A549 (cell line): ENCODE results near the gene ACTRT2.

ENCODE experiments used
- CEBPB ChIP-seq, 2 experiments: fragments of >200 bp in 1 of 2; sonication (Bioruptor Twin) in 1 of 2; formaldehyde crosslinking in 1 of 2; IDR thresholded peaks; 2 replicates each; pipeline ENCODE4 v1.6.1; 2012 to 2016
- CHD4 ChIP-seq: fragments of 200-600 bp; sonication (generic); IDR thresholded peaks from 2 replicates; pipeline ENCODE4 v1.6.1; 2016; ENCODE audit warnings: antibody characterized with exemption, mild to moderate bottlenecking, borderline replicate concordance
- CTCF ChIP-seq: fragments of >200 bp; sonication (Bioruptor Twin); formaldehyde crosslinking; IDR thresholded peaks from 3 replicates; pipeline ENCODE4 v1.5.1; 2016
- E2F6 ChIP-seq: IDR thresholded peaks from 2 replicates; pipeline ENCODE4 v1.6.1; 2012; ENCODE audit warnings: low read depth, borderline replicate concordance
- EP300 ChIP-seq, 2 experiments: fragments of >200 bp; sonication (Bioruptor Twin); formaldehyde crosslinking; IDR thresholded peaks; 2 replicates in 1 of 2; 3 replicates in 1 of 2; pipeline ENCODE4 v1.6.1; 2016 to 2017
- GATA3 ChIP-seq: IDR thresholded peaks from 2 replicates; pipeline ENCODE4 v1.6.1; 2012; ENCODE audit warnings: borderline replicate concordance
- MYC ChIP-seq: IDR thresholded peaks from 2 replicates; pipeline ENCODE4 v1.6.1; 2012; ENCODE audit warnings: mild to moderate bottlenecking, inconsistent platforms, low read length, improper control_type of control experiment, borderline replicate concordance
- RAD21 ChIP-seq, 2 experiments: fragments of >200 bp in 1 of 2; sonication (Bioruptor Twin) in 1 of 2; formaldehyde crosslinking in 1 of 2; IDR thresholded peaks in 1 of 2; conservative IDR thresholded peaks in 1 of 2; 2 replicates in 1 of 2; 3 replicates in 1 of 2; pipeline ENCODE4 v1.6.1; 2012 to 2018; ENCODE audit warnings: inconsistent platforms in 1 of 2
- RARB ChIP-seq: fragments of 250-450 bp; sonication (Bioruptor Pico); IDR thresholded peaks from 2 replicates; pipeline ENCODE4 v1.8.0; 2021; ENCODE audit warnings: mild to moderate bottlenecking, moderate library complexity
- REST ChIP-seq: fragments of 200-600 bp; sonication (generic); IDR thresholded peaks from 2 replicates; pipeline ENCODE4 v1.6.1; 2016; ENCODE audit warnings: antibody characterized with exemption, mild to moderate bottlenecking, moderate library complexity
- RFX5 ChIP-seq: fragments of 450-650 bp; IDR thresholded peaks from 2 replicates; pipeline ENCODE4 v1.7.1; 2014; ENCODE audit warnings: antibody characterized with exemption, mild to moderate bottlenecking, moderate library complexity

- TF ChIP-seq RAD21 (conservative IDR thresholded peaks at IDR 0.05 in 1 of 2, IDR thresholded peaks at IDR 0.05 in 1 of 2) (peak; percentile 48 to 61), CTCF (peak; percentile 52), REST (no peak), MYC (no peak), E2F6 (no peak), CEBPB (IDR thresholded peaks at IDR 0.05) (no peak), RFX5 (no peak), RARB (CRISPR knock-in tag) (no peak), EP300 (IDR thresholded peaks at IDR 0.05) (no peak), CHD4 (no peak), GATA3 (no peak)
Observed at GRCh38 chr1:3069491-3070308, 48.4 kb downstream of the ACTRT2 start.
